Mammary microvascular endothelial cell (primary cell): Measurements from ENCODE around the gene P2RY11. TPM values are rescaled to one million over a fixed set of nuclear protein-coding genes. Genes with fewer than 3 reads are reported as not detected.

Experiments used
- total RNA-seq: library from RNA; depleted of rRNA; stranded (reverse); fragments of >200 nt; gene quantifications from 2 replicates; pipeline ENCODE4 v1.2.3, GENCODE V29; 2015

P2RY11 gene
- total RNA-seq: 0.47 and 2.7 TPM in 2 replicates

GRCh38 chr19:10111405-10111811, at the start of gene P2RY11:
Gene P2RY11 (plus strand): TSS chr19:10111693. CDS start chr19:10111722, 29 bp downstream.

DNA sequence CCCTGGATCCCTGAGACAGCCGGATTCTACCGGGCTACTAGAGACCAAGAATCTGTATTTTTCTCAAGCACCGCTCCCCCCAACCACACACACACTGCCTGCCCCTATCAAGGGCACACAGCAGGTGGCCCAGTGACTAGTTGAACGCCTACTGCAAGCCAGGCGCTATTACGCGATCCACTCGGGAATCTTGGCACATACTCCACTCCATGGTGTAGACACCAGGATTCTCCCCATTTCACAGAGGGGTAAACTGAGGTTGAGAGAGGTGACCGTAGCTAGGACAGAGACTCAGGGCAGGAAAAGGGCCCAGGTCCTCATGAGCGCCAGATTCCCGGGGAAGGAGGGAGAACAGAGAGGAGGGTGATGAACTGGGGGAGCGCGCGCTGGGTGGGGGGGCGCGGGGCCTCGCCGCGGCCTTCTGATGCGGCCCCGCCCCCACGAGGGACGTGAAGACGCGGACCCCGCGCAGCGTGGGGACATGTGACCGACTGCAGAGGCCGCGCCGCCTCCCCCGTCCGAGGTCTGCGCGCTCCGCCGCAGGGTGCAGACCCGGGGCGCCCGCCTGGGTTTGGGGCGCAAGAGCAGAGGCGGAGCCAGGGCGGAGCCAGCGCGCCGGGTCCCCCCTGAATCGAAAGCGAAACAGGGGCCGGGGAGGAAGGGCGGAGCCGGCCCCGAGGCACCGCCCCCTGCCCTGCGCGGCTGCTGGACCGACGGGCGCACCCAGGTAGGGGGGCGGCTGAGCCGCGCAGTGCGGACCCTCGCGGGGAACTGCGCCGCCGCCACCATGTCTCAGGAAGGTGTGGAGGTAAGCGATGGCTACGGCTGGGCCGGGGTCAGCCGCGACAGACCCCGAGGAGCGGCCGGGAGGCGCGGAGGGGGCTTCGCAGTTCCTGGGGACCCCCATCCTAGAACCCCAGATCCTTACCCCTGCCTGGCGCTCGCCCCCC, 25.6 kb upstream of the P2RY11 start, which contains the start of gene SHFL:
Gene SHFL (plus strand): TSS at position 677 of the 950 bp plus-strand sequence. CDS start 111 bp downstream, at position 788.

DNA sequence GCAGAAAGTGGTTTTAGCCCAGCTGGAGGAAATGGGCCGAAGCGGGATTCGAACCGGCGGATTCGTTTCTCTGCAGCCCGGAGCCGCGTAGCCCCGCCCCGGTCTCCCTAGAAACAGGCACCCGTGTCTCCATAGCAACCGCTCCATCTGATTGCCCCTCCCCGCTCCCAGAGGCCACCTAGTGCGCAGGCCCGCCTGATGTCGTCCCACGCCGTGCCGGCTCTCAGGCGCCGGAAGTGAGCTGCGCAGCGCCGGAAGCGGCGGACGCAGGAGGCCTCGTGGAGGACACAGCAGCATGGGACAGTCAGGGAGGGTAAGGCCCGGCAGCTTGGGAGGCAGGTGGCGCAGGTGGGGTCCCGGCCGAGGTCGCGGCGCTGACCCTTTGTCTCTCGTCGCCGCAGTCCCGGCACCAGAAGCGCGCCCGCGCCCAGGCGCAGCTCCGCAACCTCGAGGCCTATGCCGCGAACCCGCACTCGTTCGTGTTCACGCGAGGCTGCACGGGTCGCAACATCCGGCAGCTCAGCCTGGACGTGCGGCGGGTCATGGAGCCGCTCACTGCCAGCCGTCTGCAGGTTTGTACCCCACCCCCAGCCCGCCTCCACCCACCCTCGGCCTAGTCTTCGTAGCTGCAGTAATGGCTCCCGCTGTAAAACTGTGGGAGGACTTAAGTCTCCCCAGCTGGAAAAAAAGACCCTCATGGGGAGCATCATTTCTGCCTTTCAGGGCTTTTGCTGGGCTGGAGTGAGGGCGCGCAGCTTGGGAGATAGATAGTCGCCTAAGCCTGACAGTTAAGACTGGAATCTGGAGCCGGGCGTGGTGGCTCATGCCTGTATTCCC, 5.2 kb upstream of the P2RY11 start, which contains the start of gene PPAN:
Gene PPAN (plus strand): TSS at position 263 of the 837 bp plus-strand sequence. CDS start 33 bp downstream, at position 296.

Other genes with a start within 250 kb of the P2RY11 start
- not detected in 2 replicates for gene OLFM2, start 175.2 kb upstream of the P2RY11 start, total RNA-seq
- gene COL5A3, start 101.2 kb upstream of the P2RY11 start, total RNA-seq: 0.05 and 0.20 TPM in 2 replicates
- not detected in 2 replicates for gene RDH8, start 98.2 kb upstream of the P2RY11 start, total RNA-seq
- 32.0 and 37.4 TPM in 2 replicates for gene SHFL, start 25.4 kb upstream of the P2RY11 start, total RNA-seq
- gene ANGPTL6, start 9.0 kb upstream of the P2RY11 start, total RNA-seq: 0.13 TPM in 1 of 2 replicates, not detected in the other
- 48.8 and 51.4 TPM in 2 replicates for gene PPAN, start 5.3 kb upstream of the P2RY11 start, total RNA-seq
- gene EIF3G, start 8.2 kb downstream of the P2RY11 start, total RNA-seq: 261 and 266 TPM in 2 replicates
- 127 and 139 TPM in 2 replicates for gene DNMT1, start 83.3 kb downstream of the P2RY11 start, total RNA-seq
- 1.00 and 1.5 TPM in 2 replicates for gene S1PR2, start 119.6 kb downstream of the P2RY11 start, total RNA-seq
- gene MRPL4, start 140.5 kb downstream of the P2RY11 start, total RNA-seq: 102 and 128 TPM in 2 replicates
- 130 and 143 TPM in 2 replicates for gene ICAM1, start 159.4 kb downstream of the P2RY11 start, total RNA-seq
- gene ICAM4, start 175.3 kb downstream of the P2RY11 start, total RNA-seq: 0.40 and 0.44 TPM in 2 replicates
- not detected in 2 replicates for gene ICAM5, start 178.3 kb downstream of the P2RY11 start, total RNA-seq
- 1.4 TPM in 1 of 2 replicates, not detected in the other for gene ZGLP1, start 198.1 kb downstream of the P2RY11 start, total RNA-seq
- gene FDX2, start 204.3 kb downstream of the P2RY11 start, total RNA-seq: 34.9 and 48.2 TPM in 2 replicates
- 43.6 and 45.8 TPM in 2 replicates for gene RAVER1, start 221.8 kb downstream of the P2RY11 start, total RNA-seq
- 7.7 and 9.4 TPM in 2 replicates for gene ICAM3, start 227.9 kb downstream of the P2RY11 start, total RNA-seq